GM12878 (cell line): ENCODE measurements around the gene MAP3K5. TPM values are rescaled to one million over a fixed set of nuclear protein-coding genes. Genes with fewer than 3 reads are reported as not detected.

Source experiments
- ATF7 ChIP-seq: fragments of 450-650 bp; IDR thresholded peaks from 2 replicates; pipeline ENCODE4 v1.6.1; 2016; ENCODE audit warnings: low read depth, mild to moderate bottlenecking
- BCLAF1 ChIP-seq: fragments of 450-650 bp; IDR thresholded peaks from 2 replicates; pipeline ENCODE4 v1.6.1; 2017; ENCODE audit warnings: antibody characterized with exemption, mild to moderate bottlenecking, moderate library complexity
- CHD1 ChIP-seq: IDR thresholded peaks from 2 replicates; pipeline ENCODE4 v1.6.1; 2012; ENCODE audit warnings: low read depth, low read length, improper control_type of control experiment
- CHD4 ChIP-seq: fragments of 200-600 bp; sonication (generic); IDR thresholded peaks from 2 replicates; pipeline ENCODE4 v1.6.1; 2016; ENCODE audit warnings: mild to moderate bottlenecking
- CTCF ChIP-seq, 3 experiments: IDR thresholded peaks in 2 of 3; conservative IDR thresholded peaks in 1 of 3; 2 replicates each; pipeline ENCODE4 v1.5.1; 2011; ENCODE audit warnings: low read depth in 3 of 3, low read length in 3 of 3, mild to moderate bottlenecking in 3 of 3, control low read depth in 2 of 3, moderate library complexity in 2 of 3, inconsistent platforms in 1 of 3, mixed read lengths in 1 of 3; ENCODE audit not compliant: control insufficient read depth in 2 of 3, insufficient read depth in 1 of 3; ENCODE audit errors: extremely low read depth in 1 of 3
- E2F4 ChIP-seq: IDR thresholded peaks from 2 replicates; pipeline ENCODE4 v1.6.1; 2012; ENCODE audit warnings: low read depth, low read length, improper control_type of control experiment
- EED ChIP-seq: sonication (generic); IDR thresholded peaks from 2 replicates; pipeline ENCODE4 v1.6.1; 2016; ENCODE audit warnings: antibody characterized with exemption, low read depth
- KAT2A ChIP-seq: conservative IDR thresholded peaks from 2 replicates; pipeline ENCODE4 v1.6.1; 2011; ENCODE audit warnings: low read depth, low read length; ENCODE audit not compliant: control insufficient read depth
- NBN ChIP-seq: fragments of 450-650 bp; IDR thresholded peaks from 2 replicates; pipeline ENCODE4 v1.6.1; 2016
- NRF1 ChIP-seq: conservative IDR thresholded peaks from 2 replicates; pipeline ENCODE4 v1.6.1; 2011; ENCODE audit warnings: mild to moderate bottlenecking, low read depth, low read length, improper control_type of control experiment
- PRDM15 ChIP-seq: fragments of 450-650 bp; formaldehyde crosslinking; IDR thresholded peaks from 2 replicates; pipeline ENCODE4 v1.4.0; 2020; ENCODE audit warnings: mild to moderate bottlenecking, moderate library complexity
- SUPT20H ChIP-seq: IDR thresholded peaks from 2 replicates; pipeline ENCODE4 v1.6.1; 2011; ENCODE audit warnings: low read depth, mild to moderate bottlenecking, low read length, moderate library complexity, borderline replicate concordance; ENCODE audit not compliant: control insufficient read depth
- TAF1 ChIP-seq: IDR thresholded peaks from 2 replicates; pipeline ENCODE4 v1.6.1; 2011; ENCODE audit warnings: mild to moderate bottlenecking, low read depth, low read length, borderline replicate concordance
- USF1 ChIP-seq: IDR thresholded peaks from 2 replicates; pipeline ENCODE4 v1.6.1; 2011; ENCODE audit warnings: borderline replicate concordance, low read depth, mild to moderate bottlenecking, moderate library complexity, mixed read lengths, low read length; ENCODE audit not compliant: insufficient read depth; ENCODE audit errors: extremely low read length
- USF2 ChIP-seq: IDR thresholded peaks from 2 replicates; pipeline ENCODE4 v1.6.1; 2011; ENCODE audit warnings: low read depth, low read length, improper control_type of control experiment, borderline replicate concordance
- WRNIP1 ChIP-seq: IDR thresholded peaks from 2 replicates; pipeline ENCODE4 v1.6.1; 2011; ENCODE audit warnings: low read depth, low read length, improper control_type of control experiment, borderline replicate concordance
- ZNF384 ChIP-seq: IDR thresholded peaks from 2 replicates; pipeline ENCODE4 v1.6.1; 2012; ENCODE audit warnings: low read depth, mild to moderate bottlenecking, low read length, improper control_type of control experiment, borderline replicate concordance
- polyA plus RNA-seq, 11 experiments: library from polyadenylated mRNA; depleted of rRNA in 4 of 11; unstranded in 6 of 11; stranded (reverse) in 5 of 11; fragments of >200 nt; fragmentation: Nextera tagmentation in 4 of 11; fragmentation: Illumina TruSeq in 1 of 11; extraction: Ambion mirVana in 4 of 11; extraction: Trizol in 1 of 11; gene quantifications; 1 replicate in 1 of 11; 2 replicates in 10 of 11; pipeline versions ENCODE4 v1.2.1 to v1.2.3, GENCODE V29; 2011 to 2016; ENCODE audit warnings: inconsistent platforms in 2 of 11, missing spikeins in 2 of 11, low read depth in 1 of 11
- total RNA-seq, 4 experiments: library from RNA; depleted of rRNA in 3 of 4; stranded (reverse); fragments of >200 nt in 3 of 4; fragmentation: Illumina TruSeq in 1 of 4; extraction: Trizol in 1 of 4; gene quantifications; 2 replicates each; pipeline versions ENCODE4 v1.2.1 to v1.2.3, GENCODE V29; 2013 to 2021

Gene MAP3K5
- total and polyA plus RNA-seq, 10 of the 15 experiments (the other 5 are each of a cell fraction or from before 2014, with no cell fraction given): 5.4 to 34.3 (median 26.4) TPM

- TF ChIP-seq BCLAF1 (no peak), SUPT20H (no peak), TAF1 (no peak), E2F4 (no peak), PRDM15 (no peak), NRF1 (no peak), NBN (no peak), ATF7 (peak; percentile 85), ZNF384 (no peak), CHD4 (no peak), CTCF (IDR thresholded peaks at IDR 0.05 in 2 of 3, conservative IDR thresholded peaks at IDR 0.05 in 1 of 3; ENCODE audit: control insufficient read depth in 2 of 3, extremely low read depth in 1 of 3, insufficient read depth in 1 of 3, low read depth in 3 of 3, low read length in 3 of 3) (no peak), KAT2A (no peak), EED (peak; percentile 82), USF1 (peak; percentile 71), CHD1 (no peak), USF2 (no peak; the same call in 1 of the 2 replicates), WRNIP1 (no peak)
These were observed 19.4 kb downstream of the MAP3K5 start (continued) for GRCh38 chr6:136772685-136773472.
